ENCODE measurements around the gene TBL3. TPM values are rescaled to one million over a fixed set of nuclear protein-coding genes. Genes with fewer than 3 reads are reported as not detected.

The TBL3 gene
- total RNA-seq, 1 experiment from 2014 or later, result 34.7 TPM

- CTCF ChIA-PET, result interaction anchor here (1.9 kb wide), 1 partner anchor 69 kb away, joined by 8 read pairs; no protein-coding TSS in a partner anchor
- Histone ChIP-seq H3K9me3 (no peaks in the 10 kb centered on the region), H3K4me1 (peaks cover 5% of the 10 kb centered on the region), H3K36me3 (ENCODE audit: control insufficient read depth, insufficient read depth, low read length) (no peaks in the 10 kb centered on the region; the same call in 1 of the 2 replicates), H3K4me3 (ENCODE audit: low read depth, low read length) (no peak overlapping the region), H3K27me3 (replicated peaks; ENCODE audit: control insufficient read depth, insufficient read depth, low read length) (no peaks in the 10 kb centered on the region)
- DNase-seq, result no peak
- BruUV-seq (replicated peaks), result no TSS peak
- intact Hi-C loops (cut with micrococcal nuclease; ENCODE audit: unreplicated experiment), result no loop called here
- H3K27ac Mint-ChIP-seq (ENCODE audit: unreplicated experiment), result no peak overlapping the region
- H3K36me3 Mint-ChIP-seq (ENCODE audit: insufficient read depth, unreplicated experiment), result peaks cover 4% of the 10 kb centered on the region
- H3K4me1 Mint-ChIP-seq (ENCODE audit: low read depth, unreplicated experiment), result no peaks in the 10 kb centered on the region
- no peak for TF ChIP-seq CTCF (IDR thresholded peaks at IDR 0.05; ENCODE audit: insufficient read depth in 1 of 2, low read depth in 1 of 2, low read length in 1 of 2, severe bottlenecking in 1 of 2, unreplicated experiment in 1 of 2)
- POLR2A ChIA-PET, result no interaction called here
- H3K4me3 Mint-ChIP-seq (ENCODE audit: unreplicated experiment), result no peak overlapping the region
- H3K9me3 Mint-ChIP-seq (ENCODE audit: unreplicated experiment), result no peaks in the 10 kb centered on the region
- no peaks in the 10 kb centered on the region for H3K27me3 Mint-ChIP-seq (ENCODE audit: insufficient read depth, unreplicated experiment)
Observed at GRCh38 chr16:1933097-1933661, 38.7 kb upstream of the TBL3 start.

GRCh38 chr16:1936945-1937479, 34.8 kb upstream of the TBL3 start:
- no peaks in the 10 kb centered on the region for H3K27me3 ChIP-seq (replicated peaks; ENCODE audit: control insufficient read depth, insufficient read depth, low read length)
- POLR2A ChIA-PET, result no interaction called here
- H3K27ac Mint-ChIP-seq (ENCODE audit: unreplicated experiment), result no peak overlapping the region

GRCh38 chr16:1938316-1938715, 33.5 kb upstream of the TBL3 start:
- no peak for TF ChIP-seq CTCF (IDR thresholded peaks at IDR 0.05; ENCODE audit: insufficient read depth in 1 of 2, low read depth in 1 of 2, low read length in 1 of 2, severe bottlenecking in 1 of 2, unreplicated experiment in 1 of 2)
- H3K4me3 ChIP-seq (ENCODE audit: low read depth, low read length), result no peak overlapping the region
- DNase-seq, result no peak
- CTCF ChIA-PET, result no interaction called here
- no peaks in the 10 kb centered on the region; the same call in none of the 2 replicates for H3K36me3 ChIP-seq (ENCODE audit: control insufficient read depth, insufficient read depth, low read length)
- intact Hi-C loops (cut with micrococcal nuclease; ENCODE audit: unreplicated experiment), result no loop called here
- peaks cover 31% of the 10 kb centered on the region for H3K36me3 Mint-ChIP-seq (ENCODE audit: insufficient read depth, unreplicated experiment)
- H3K4me1 ChIP-seq, result peaks cover 24% of the 10 kb centered on the region
- no peaks in the 10 kb centered on the region for H3K4me1 Mint-ChIP-seq (ENCODE audit: low read depth, unreplicated experiment)
- no peaks in the 10 kb centered on the region for H3K9me3 Mint-ChIP-seq (ENCODE audit: unreplicated experiment)
- BruUV-seq (replicated peaks), result no TSS peak
- H3K27ac Mint-ChIP-seq (ENCODE audit: unreplicated experiment), result no peak overlapping the region
- POLR2A ChIA-PET, result no interaction called here
- no peak overlapping the region for H3K4me3 Mint-ChIP-seq (ENCODE audit: unreplicated experiment)
- no peaks in the 10 kb centered on the region for H3K9me3 ChIP-seq
- H3K27me3 ChIP-seq (replicated peaks; ENCODE audit: control insufficient read depth, insufficient read depth, low read length), result no peaks in the 10 kb centered on the region
- H3K27me3 Mint-ChIP-seq (ENCODE audit: insufficient read depth, unreplicated experiment), result no peaks in the 10 kb centered on the region

More at GRCh38 chr16:1936945-1937479, 34.8 kb upstream of the TBL3 start:
- no peaks in the 10 kb centered on the region for H3K4me1 Mint-ChIP-seq (ENCODE audit: low read depth, unreplicated experiment)
- H3K4me1 ChIP-seq, result peaks cover 20% of the 10 kb centered on the region
- no peaks in the 10 kb centered on the region; the same call in none of the 2 replicates for H3K36me3 ChIP-seq (ENCODE audit: control insufficient read depth, insufficient read depth, low read length)
- no peak overlapping the region for H3K4me3 Mint-ChIP-seq (ENCODE audit: unreplicated experiment)
- TF ChIP-seq CTCF (IDR thresholded peaks at IDR 0.05; ENCODE audit: insufficient read depth in 1 of 2, low read depth in 1 of 2, low read length in 1 of 2, severe bottlenecking in 1 of 2, unreplicated experiment in 1 of 2), result no peak
- H3K9me3 Mint-ChIP-seq (ENCODE audit: unreplicated experiment), result no peaks in the 10 kb centered on the region
- H3K9me3 ChIP-seq, result no peaks in the 10 kb centered on the region
- intact Hi-C loops (cut with micrococcal nuclease; ENCODE audit: unreplicated experiment), result no loop called here
- BruUV-seq (replicated peaks), result no TSS peak
- H3K36me3 Mint-ChIP-seq (ENCODE audit: insufficient read depth, unreplicated experiment), result peaks cover 21% of the 10 kb centered on the region
- CTCF ChIA-PET, result interaction anchor here (0.6 kb wide), 1 partner anchor 18 kb away, joined by 3 read pairs; the partner anchor contains the start of gene RPL3L
- no peak for DNase-seq
- no peaks in the 10 kb centered on the region for H3K27me3 Mint-ChIP-seq (ENCODE audit: insufficient read depth, unreplicated experiment)
- no peak overlapping the region for H3K4me3 ChIP-seq (ENCODE audit: low read depth, low read length)

All from Caco-2 (cell line).